Psoas muscle (tissue), 8 donors: ENCODE measurements around the gene RGS8. TPM values are rescaled to one million over a fixed set of nuclear protein-coding genes. Genes with fewer than 3 reads are reported as not detected.

Source experiments
- ATAC-seq, 4 donors: fragments of 200-7000 bp; cut with Tn5 transposase; one replicate each; pipeline ENCODE4 v1.9.1; 2020; ENCODE audit warnings: moderate library complexity in 3 of 4, mild to moderate bottlenecking in 2 of 4
- DNase-seq, 2 donors: peaks; one replicate each; pipeline ENCODE4 v3.0.0-alpha.2; 2020
- H3K27ac ChIP-seq: fragments of 200-600 bp; one replicate; pipeline ENCODE4 v1.8.0; 2022
- H3K27me3 ChIP-seq, 3 donors: fragments of 200-600 bp in 1 of 3; one replicate each; pipeline versions ENCODE4 v1.6.1 to v1.8.0; 2013 to 2022; ENCODE audit warnings: low read length in 2 of 3, mild to moderate bottlenecking in 2 of 3, moderate library complexity in 1 of 3; ENCODE audit not compliant: insufficient read depth in 3 of 3
- H3K36me3 ChIP-seq, 2 donors: fragments of 200-600 bp in 1 of 2; one replicate each; pipeline versions ENCODE4 v1.6.1 to v1.8.0; 2013 to 2022; ENCODE audit warnings: low read depth in 1 of 2, mild to moderate bottlenecking in 1 of 2, moderate library complexity in 1 of 2; ENCODE audit not compliant: insufficient read depth in 1 of 2
- H3K4me1 ChIP-seq: fragments of 200-600 bp; one replicate; pipeline ENCODE4 v1.8.0; 2022
- H3K4me3 ChIP-seq: fragments of 200-600 bp; one replicate; pipeline ENCODE4 v1.8.0; 2022; ENCODE audit warnings: mild to moderate bottlenecking
- H3K9me3 ChIP-seq: fragments of 200-600 bp; one replicate; pipeline ENCODE4 v1.8.0; 2022
- CTCF ChIP-seq: fragments of 200-600 bp; IDR thresholded peaks from one replicate; pipeline ENCODE4 v1.8.0; 2022; ENCODE audit warnings: antibody characterized with exemption
- WGBS, 3 donors: extraction: QIAGEN DNeasy Blood & Tissue Kit; methylation state at CpG; one replicate each; pipeline versions ENCODE4 v1.1.6 to v1.1.7; 2013; 5-methylcytosine and 5-hydroxymethylcytosine counted together
- intact Hi-C, 2 donors: fragments of 100-400 bp; cut with DNase I; formaldehyde crosslinking; loops; one replicate each; pipeline versions ENCODE4 v1.11.0 to v1.14.2; 2022
- polyA plus RNA-seq, 3 donors: library from polyadenylated mRNA; stranded (reverse); fragments of 200-250 nt; gene quantifications; one replicate each; pipeline ENCODE4 v1.2.3, GENCODE V29; 2013
- total RNA-seq, 4 donors: library from RNA; stranded (reverse); fragmentation: NEBNext Ultra II Directional in 2 of 4; extraction: Animal tissue kit (Norgen Biotek cat#: 25700) in 2 of 4; gene quantifications; one replicate each; pipeline versions ENCODE4 v1.2.1 to v1.2.4, GENCODE V29; 2021 to 2023
- donor health status: healthy with polysubstance abuse.
- donor health status: DM: no; HTN: no; CAD: no; lungs with moderate emphysema.
- donor health status: Bipolar disorder and iron deficiency.
- donor health status: healthy.
- donor health status: DM: yes; HTN: yes; CAD: no.
- donor health status: DM: no; HTN: no; CAD: no.
- donor health status: DM: no; HTN: no; CAD: no.
- donor health status: DM: yes; HTN: yes; CAD: no.

The RGS8 gene
- total and polyA plus RNA-seq, 7 donors = under 0.01 to 0.01 TPM; not detected in 5

- H3K4me3 ChIP-seq = no peak overlapping the region
- no peak for ATAC-seq
- peak; percentile 19 for TF ChIP-seq CTCF
- no peaks in the 10 kb centered on the region for H3K36me3 ChIP-seq
- no peak for DNase-seq
- no peaks in the 10 kb centered on the region for H3K9me3 ChIP-seq
- 70 to 79% (median 77%) methylated on average over 2 of the region's 2 CpGs for WGBS, 3 donors
- H3K27me3 ChIP-seq = no peaks in the 10 kb centered on the region
- intact Hi-C loops = no loop called here
- no peak overlapping the region for H3K27ac ChIP-seq
- H3K4me1 ChIP-seq = no peaks in the 10 kb centered on the region
These were observed 36.1 kb upstream of the RGS8 start for GRCh38 chr1:182720463-182720862.

GRCh38 chr1:182719553-182719952 is 35.2 kb upstream of the RGS8 start:
- Histone ChIP-seq H3K27me3 (no peaks in the 10 kb centered on the region), H3K4me1 (no peaks in the 10 kb centered on the region), H3K36me3 (no peaks in the 10 kb centered on the region), H3K9me3 (no peaks in the 10 kb centered on the region), H3K4me3 (no peak overlapping the region), H3K27ac (no peak overlapping the region)
- TF ChIP-seq CTCF = no peak
- 94 to 98% (median 95%) methylated on average over 4 of the region's 4 CpGs for WGBS, 3 donors
- intact Hi-C loops = no loop called here
- ATAC-seq (no peak), DNase-seq (no peak)

GRCh38 chr1:182718311-182718710 is 33.9 kb upstream of the RGS8 start:
- WGBS, 3 donors = 44 to 58% (median 50%) methylated on average over 2 of the region's 2 CpGs
- no peak for ATAC-seq
- H3K4me3 ChIP-seq = no peak overlapping the region
- intact Hi-C loops = no loop called here
- TF ChIP-seq CTCF = no peak
- H3K27me3 ChIP-seq = no peaks in the 10 kb centered on the region
- no peaks in the 10 kb centered on the region for H3K4me1 ChIP-seq
- DNase-seq = no peak
- no peaks in the 10 kb centered on the region for H3K36me3 ChIP-seq
- H3K27ac ChIP-seq = no peak overlapping the region
- no peaks in the 10 kb centered on the region for H3K9me3 ChIP-seq

- intact Hi-C loops = no loop called here
- H3K4me3 ChIP-seq = no peak overlapping the region
- H3K36me3 ChIP-seq = no peaks in the 10 kb centered on the region
- H3K9me3 ChIP-seq = no peaks in the 10 kb centered on the region
- no peak for DNase-seq
- H3K27ac ChIP-seq = no peak overlapping the region
- H3K4me1 ChIP-seq = no peaks in the 10 kb centered on the region
- 66 to 94% (median 89%) methylated on average over 4 of the region's 4 CpGs for WGBS, 3 donors
- H3K27me3 ChIP-seq = no peaks in the 10 kb centered on the region
- no peak for ATAC-seq
- no peak for TF ChIP-seq CTCF
These were observed 32.6 kb upstream of the RGS8 start for GRCh38 chr1:182716740-182717720.
